Transverse colon (tissue), 3 donors: ENCODE measurements around the gene ATG12.

Experiments used
- CTCF ChIP-seq, 5 experiments: fragments of 200-600 bp in 3 of 5; fragments of 450-650 bp in 2 of 5; sonication (generic) in 3 of 5; IDR thresholded peaks; 1 replicate in 2 of 5; 2 replicates in 3 of 5; pipeline ENCODE4 v1.5.1; 2016 to 2017; ENCODE audit warnings: antibody characterized with exemption in 5 of 5, inconsistent platforms in 3 of 5, mild to moderate bottlenecking in 2 of 5, moderate library complexity in 1 of 5
- EP300 ChIP-seq: sonication (generic); formaldehyde crosslinking; IDR thresholded peaks from one replicate; pipeline ENCODE4 v1.6.1; 2017; ENCODE audit warnings: antibody characterized with exemption, low read depth
- POLR2A ChIP-seq: fragments of 450-650 bp; IDR thresholded peaks from one replicate; pipeline ENCODE4 v1.6.1; 2016; ENCODE audit warnings: antibody characterized with exemption, mild to moderate bottlenecking, moderate library complexity

GRCh38 chr5:115801152-115801551 lies 40.2 kb downstream of the ATG12 start:
- TF ChIP-seq CTCF (IDR thresholded peaks at IDR 0.05) (no peak), POLR2A (no peak), EP300 (no peak)
